Type B pancreatic cell (in vitro differentiated cells): Measurements from ENCODE around the gene SLC25A26. TPM values are rescaled to one million over a fixed set of nuclear protein-coding genes. Genes with fewer than 3 reads are reported as not detected.

ENCODE experiments used
- DNase-seq: peaks from one replicate; pipeline ENCODE4 v3.0.0; 2021; ENCODE audit warnings: mixed read lengths; ENCODE audit not compliant: unreplicated experiment; ENCODE audit errors: extremely low spot score
- H3K27ac Mint-ChIP-seq: 2 replicates; pipeline ENCODE4 v1.8.0; 2021; ENCODE audit warnings: mild to moderate bottlenecking, mixed read lengths
- H3K27me3 Mint-ChIP-seq: 2 replicates; pipeline ENCODE4 v1.8.0; 2021; ENCODE audit warnings: mixed read lengths
- H3K36me3 Mint-ChIP-seq: 2 replicates; pipeline ENCODE4 v1.8.0; 2021; ENCODE audit warnings: mixed read lengths
- H3K4me1 Mint-ChIP-seq: one replicate; pipeline ENCODE4 v1.8.0; 2021; ENCODE audit warnings: mixed read lengths; ENCODE audit not compliant: unreplicated experiment
- H3K4me3 Mint-ChIP-seq: 2 replicates; pipeline ENCODE4 v1.8.0; 2021; ENCODE audit warnings: mild to moderate bottlenecking, mixed read lengths
- H3K9me3 Mint-ChIP-seq: 2 replicates; pipeline ENCODE4 v1.8.0; 2021; ENCODE audit warnings: mixed read lengths
- total RNA-seq: library from RNA; stranded (reverse); gene quantifications from 2 replicates; pipeline ENCODE4 v1.2.1, GENCODE V29; 2021; ENCODE audit warnings: low replicate concordance
- TF ChIP-seq, protein P1 (sequence below): fragments of 200-600 bp; sonication (generic); conservative IDR thresholded peaks from 2 replicates; pipeline ENCODE4 v1.5.0; 2021; ENCODE audit warnings: antibody characterized with exemption, mild to moderate bottlenecking

SLC25A26 gene
- total RNA-seq, 1 donor from 2014 or later, result 13.4 TPM

DNA sequence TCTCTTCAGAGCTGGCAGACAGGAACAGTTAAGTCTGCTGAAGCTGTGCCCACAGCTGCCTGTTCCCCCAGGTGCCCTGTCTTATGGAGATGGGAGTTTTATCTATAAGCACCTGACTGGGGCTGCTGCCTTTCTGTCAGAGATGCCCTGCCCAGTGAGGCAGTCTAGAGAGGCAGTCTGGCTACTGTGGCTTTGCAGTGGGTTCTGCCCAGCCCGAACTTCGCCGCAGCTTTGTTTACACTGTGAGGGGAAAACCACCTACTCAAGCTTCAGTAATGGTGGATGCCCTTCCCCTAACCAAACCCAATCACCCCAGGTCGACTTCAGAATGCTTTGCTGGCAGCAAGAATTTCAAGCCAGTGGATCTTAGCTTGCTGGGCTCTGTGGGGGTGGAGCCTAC lies 91.2 kb downstream of the SLC25A26 start:
- TF ChIP-seq, protein P1, sequence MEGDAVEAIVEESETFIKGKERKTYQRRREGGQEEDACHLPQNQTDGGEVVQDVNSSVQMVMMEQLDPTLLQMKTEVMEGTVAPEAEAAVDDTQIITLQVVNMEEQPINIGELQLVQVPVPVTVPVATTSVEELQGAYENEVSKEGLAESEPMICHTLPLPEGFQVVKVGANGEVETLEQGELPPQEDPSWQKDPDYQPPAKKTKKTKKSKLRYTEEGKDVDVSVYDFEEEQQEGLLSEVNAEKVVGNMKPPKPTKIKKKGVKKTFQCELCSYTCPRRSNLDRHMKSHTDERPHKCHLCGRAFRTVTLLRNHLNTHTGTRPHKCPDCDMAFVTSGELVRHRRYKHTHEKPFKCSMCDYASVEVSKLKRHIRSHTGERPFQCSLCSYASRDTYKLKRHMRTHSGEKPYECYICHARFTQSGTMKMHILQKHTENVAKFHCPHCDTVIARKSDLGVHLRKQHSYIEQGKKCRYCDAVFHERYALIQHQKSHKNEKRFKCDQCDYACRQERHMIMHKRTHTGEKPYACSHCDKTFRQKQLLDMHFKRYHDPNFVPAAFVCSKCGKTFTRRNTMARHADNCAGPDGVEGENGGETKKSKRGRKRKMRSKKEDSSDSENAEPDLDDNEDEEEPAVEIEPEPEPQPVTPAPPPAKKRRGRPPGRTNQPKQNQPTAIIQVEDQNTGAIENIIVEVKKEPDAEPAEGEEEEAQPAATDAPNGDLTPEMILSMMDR, result no peak
- no peaks in the 10 kb centered on the region for H3K36me3 Mint-ChIP-seq
- H3K9me3 Mint-ChIP-seq, result no peaks in the 10 kb centered on the region
- H3K4me1 Mint-ChIP-seq, result no peaks in the 10 kb centered on the region
- DNase-seq, result no peak
- no peak overlapping the region for H3K4me3 Mint-ChIP-seq
- H3K27me3 Mint-ChIP-seq, result no peaks in the 10 kb centered on the region
- H3K27ac Mint-ChIP-seq, result no peak overlapping the region

DNA sequence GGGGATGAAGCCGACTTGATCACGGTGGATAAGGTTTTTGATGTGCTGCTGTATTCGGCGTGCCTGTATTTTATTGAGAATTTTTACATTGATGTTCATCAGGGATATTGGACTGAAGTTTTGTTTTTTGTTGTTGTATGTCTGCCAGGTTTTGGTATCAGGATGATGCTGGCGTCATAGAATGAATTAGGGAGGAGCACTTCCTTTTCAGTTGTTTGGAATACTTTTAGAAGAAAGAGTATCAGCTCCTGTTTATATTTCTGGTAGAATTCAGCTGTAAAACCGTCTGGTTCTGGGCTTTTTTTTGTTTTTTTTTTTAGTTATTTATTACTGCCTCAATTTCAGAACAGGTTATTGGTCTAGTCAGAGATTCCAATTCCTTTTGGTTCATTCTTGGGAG lies 93.7 kb downstream of the SLC25A26 start:
- Mint-ChIP-seq H3K4me1 (no peaks in the 10 kb centered on the region), H3K36me3 (no peaks in the 10 kb centered on the region), H3K4me3 (no peak overlapping the region), H3K27me3 (no peaks in the 10 kb centered on the region), H3K27ac (no peak overlapping the region), H3K9me3 (no peaks in the 10 kb centered on the region)
- no peak for DNase-seq
- TF ChIP-seq, protein P1, result no peak

DNA sequence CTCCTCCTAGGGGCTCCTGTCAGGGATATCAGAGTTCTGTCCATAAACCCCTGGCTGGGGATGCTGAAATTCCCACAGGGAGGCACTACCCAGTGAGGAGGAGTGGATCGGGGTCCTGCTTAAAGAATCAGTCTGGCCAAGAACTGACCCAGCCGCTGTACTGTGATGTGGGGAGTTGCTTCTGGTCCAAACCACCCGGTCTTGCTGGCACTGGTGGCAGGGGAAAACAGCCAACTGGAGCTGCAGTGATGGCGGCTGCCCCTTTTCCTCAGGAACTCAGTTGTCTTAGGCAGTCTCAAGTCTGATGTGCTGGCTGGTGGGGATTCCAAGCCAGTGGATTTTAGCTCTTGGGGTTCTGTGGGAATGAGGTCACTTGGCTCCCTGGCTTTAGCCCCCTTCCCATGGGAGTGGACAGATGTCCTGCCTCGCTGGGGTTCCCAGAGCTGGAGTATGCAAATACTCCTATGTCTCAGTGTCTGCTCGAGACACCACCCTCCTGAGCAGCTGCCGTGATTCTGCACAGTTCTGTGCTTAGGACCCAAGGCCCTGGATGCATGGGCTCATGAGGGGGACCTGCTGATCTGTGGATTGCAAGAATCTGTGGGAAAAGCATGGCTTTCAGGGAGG lies 97.1 kb downstream of the SLC25A26 start:
- no peak for DNase-seq
- Mint-ChIP-seq H3K9me3 (no peaks in the 10 kb centered on the region), H3K4me1 (peaks cover 4% of the 10 kb centered on the region), H3K27ac (no peak overlapping the region), H3K36me3 (no peaks in the 10 kb centered on the region), H3K27me3 (no peaks in the 10 kb centered on the region), H3K4me3 (no peak overlapping the region)
- TF ChIP-seq, protein P1, result no peak

DNA sequence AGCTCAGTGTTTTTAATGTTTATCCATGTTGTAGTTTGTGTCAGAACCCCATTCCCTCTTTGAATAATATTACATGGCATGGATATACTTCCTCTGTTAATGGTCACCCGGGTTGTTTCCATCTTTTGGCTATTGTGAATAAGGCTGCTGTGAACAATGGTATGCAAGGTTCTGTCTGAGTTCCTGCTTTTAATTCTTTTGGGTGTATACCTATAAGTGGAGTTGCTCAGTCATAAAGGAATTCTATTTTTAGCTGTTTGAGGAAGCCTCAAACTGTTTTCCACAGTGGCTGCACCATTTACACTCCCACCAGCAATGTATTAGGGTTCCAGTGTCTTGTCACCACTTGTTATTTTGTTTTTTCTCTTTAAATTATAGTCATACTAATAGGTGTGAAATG lies 99.6 kb downstream of the SLC25A26 start:
- Mint-ChIP-seq H3K4me3 (no peak overlapping the region), H3K4me1 (peaks cover 10% of the 10 kb centered on the region), H3K36me3 (peaks cover 3% of the 10 kb centered on the region), H3K9me3 (no peaks in the 10 kb centered on the region), H3K27ac (no peak overlapping the region), H3K27me3 (no peaks in the 10 kb centered on the region)
- no peak for DNase-seq
- TF ChIP-seq, protein P1, result no peak

- Mint-ChIP-seq H3K4me3 (no peak overlapping the region), H3K27me3 (no peaks in the 10 kb centered on the region), H3K9me3 (no peaks in the 10 kb centered on the region), H3K4me1 (peaks cover 10% of the 10 kb centered on the region), H3K36me3 (peaks cover 3% of the 10 kb centered on the region), H3K27ac (no peak overlapping the region)
- DNase-seq, result no peak
- TF ChIP-seq, protein P1, result no peak
Measured at GRCh38 chr3:66322436-66322835, 101.6 kb downstream of the SLC25A26 start.

- no peak overlapping the region for H3K4me3 Mint-ChIP-seq
- H3K27me3 Mint-ChIP-seq, result no peaks in the 10 kb centered on the region
- H3K9me3 Mint-ChIP-seq, result no peaks in the 10 kb centered on the region
- peaks cover 3% of the 10 kb centered on the region for H3K36me3 Mint-ChIP-seq
- H3K27ac Mint-ChIP-seq, result no peak overlapping the region
- TF ChIP-seq, protein P1, result no peak
- H3K4me1 Mint-ChIP-seq, result peaks cover 7% of the 10 kb centered on the region
- no peak for DNase-seq
Measured at GRCh38 chr3:66326340-66326739, 105.5 kb downstream of the SLC25A26 start.
